ENCODE data around the gene ADAMTS18.

ADAMTS18 gene

GRCh38 chr16:77437859-77438258, 3.0 kb upstream of the ADAMTS18 start:
- DNase-seq (ENCODE audit: low spot score), result peak; percentile 40

DNA sequence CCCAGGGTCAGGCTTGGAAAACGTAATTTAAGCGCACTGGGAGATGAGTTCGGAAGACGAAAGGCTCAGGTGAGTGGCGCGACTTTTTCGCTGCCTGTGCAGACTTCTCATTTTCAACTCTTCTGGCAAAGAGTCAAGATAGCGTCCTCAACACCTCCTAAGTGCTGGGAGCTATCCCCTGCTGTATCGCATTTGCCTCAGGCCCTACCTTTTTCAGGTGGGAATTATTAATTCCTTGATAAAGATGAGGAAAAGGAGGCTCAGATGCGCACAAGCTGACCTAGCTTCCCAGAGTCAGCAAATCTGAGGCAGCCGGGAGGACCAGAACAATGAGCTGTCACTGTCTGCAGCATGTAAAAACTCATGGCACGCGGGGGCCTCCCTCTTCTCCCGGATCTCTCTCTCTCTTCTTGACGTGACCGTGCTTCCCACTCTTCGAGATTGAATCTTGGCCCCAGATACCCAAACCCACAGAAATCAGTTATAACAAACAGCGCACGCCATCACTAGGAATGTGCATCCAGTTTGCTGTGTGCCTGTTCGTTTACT, 512 bp upstream of the ADAMTS18 start:
- no peak for DNase-seq (ENCODE audit: low spot score)

GRCh38 chr16:77434022-77434529, 758 bp downstream of the ADAMTS18 start:
- DNase-seq (ENCODE audit: low spot score), result no peak

DNA sequence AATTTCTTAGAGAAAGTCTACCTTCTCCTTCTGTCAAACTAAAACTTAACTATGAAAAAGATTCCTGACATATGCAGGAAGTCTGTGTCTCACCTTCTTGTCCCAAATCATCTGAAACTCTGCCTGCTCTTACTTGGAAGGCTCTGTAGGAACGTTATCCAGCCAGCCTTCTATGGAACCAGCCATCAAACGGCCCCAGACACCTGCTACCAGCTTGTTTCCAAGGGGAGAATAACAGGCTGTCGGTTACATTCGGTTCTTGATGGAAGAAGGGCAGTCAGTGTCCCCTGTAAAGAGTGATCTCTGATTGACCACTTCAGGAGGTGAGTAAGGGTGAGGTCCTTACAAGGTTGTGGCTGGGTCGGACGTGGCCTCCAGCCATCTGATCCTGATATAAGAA, 1.7 kb downstream of the ADAMTS18 start:
- DNase-seq (ENCODE audit: low spot score), result no peak

DNA sequence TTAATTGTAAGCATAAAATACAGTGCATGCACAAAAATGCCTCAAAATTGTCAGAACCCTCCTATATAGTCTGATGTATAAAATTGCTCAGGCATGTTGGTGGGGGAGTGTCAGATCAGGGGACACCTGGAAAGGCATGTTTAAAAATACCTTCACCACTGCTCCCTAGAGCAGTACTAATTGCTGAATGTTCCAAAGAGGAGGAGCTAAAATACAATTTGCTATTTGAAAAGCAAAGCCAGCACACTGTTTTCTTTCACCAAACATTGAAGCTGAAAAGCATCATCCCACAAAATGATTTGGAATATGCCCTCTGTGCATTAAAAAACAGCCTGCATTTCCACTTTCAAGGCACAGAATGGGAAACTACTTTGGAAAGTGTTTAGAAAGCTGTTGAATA, 2.6 kb downstream of the ADAMTS18 start:
- DNase-seq (ENCODE audit: low spot score), result no peak

DNA sequence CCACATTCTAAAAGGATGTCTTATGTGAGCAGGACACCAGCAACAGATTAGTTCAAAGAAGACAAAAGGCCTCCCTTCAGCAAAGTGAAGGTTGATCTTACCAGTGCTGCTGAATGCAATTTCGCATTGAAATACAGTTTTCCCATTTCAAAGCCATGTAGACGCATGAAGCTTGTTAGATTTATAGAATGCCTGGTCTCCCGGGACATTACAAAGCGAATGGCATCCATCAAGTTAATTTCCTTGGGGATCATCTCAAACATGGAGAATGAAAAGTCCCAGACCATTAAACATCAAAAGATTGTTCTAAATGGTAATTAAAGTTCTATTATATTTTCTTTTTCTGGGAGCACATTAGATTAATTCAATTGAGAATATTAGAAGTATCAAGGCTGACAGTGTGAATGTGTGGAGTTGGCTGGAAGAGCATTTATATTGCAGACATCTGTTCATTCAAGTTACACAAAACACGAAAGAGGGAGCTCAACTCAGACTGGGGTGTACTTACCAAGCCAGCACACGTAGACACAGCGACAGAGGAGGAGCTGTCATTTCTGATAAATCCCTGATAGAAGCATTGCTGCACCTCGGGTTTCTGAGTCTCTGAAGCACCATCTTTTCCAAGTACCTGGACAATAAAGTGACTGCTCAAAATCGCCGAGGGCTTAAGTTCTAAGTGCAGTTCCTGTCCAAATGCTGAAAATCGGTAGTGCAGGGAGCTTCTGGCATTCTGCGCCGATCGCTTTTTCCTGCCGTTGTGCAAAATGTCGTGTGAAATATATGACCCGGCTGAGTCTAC, 3.8 kb downstream of the ADAMTS18 start:
- peak; percentile 9 for DNase-seq (ENCODE audit: low spot score)

DNA sequence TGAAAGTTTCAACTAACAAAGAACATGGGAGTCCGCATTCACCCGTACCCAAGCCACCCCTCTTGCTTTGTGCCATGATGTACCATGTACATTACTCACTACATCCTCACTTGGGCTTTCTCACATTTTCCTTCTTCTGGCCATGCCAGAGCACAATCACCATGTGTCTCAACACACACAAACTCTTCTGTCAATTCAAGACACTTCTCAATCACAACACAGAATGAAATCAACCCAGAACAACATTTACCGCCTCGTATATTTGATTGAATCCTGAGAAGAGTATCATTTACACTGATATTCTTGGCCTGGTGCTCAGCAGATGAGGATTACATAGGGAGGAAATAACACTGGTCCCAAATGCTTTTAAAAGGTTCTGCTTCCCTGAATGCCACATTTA, 4.5 kb downstream of the ADAMTS18 start:
- no peak for DNase-seq (ENCODE audit: low spot score)

GRCh38 chr16:77424871-77425604, 9.8 kb downstream of the ADAMTS18 start:
- DNase-seq (ENCODE audit: low spot score), result no peak

DNA sequence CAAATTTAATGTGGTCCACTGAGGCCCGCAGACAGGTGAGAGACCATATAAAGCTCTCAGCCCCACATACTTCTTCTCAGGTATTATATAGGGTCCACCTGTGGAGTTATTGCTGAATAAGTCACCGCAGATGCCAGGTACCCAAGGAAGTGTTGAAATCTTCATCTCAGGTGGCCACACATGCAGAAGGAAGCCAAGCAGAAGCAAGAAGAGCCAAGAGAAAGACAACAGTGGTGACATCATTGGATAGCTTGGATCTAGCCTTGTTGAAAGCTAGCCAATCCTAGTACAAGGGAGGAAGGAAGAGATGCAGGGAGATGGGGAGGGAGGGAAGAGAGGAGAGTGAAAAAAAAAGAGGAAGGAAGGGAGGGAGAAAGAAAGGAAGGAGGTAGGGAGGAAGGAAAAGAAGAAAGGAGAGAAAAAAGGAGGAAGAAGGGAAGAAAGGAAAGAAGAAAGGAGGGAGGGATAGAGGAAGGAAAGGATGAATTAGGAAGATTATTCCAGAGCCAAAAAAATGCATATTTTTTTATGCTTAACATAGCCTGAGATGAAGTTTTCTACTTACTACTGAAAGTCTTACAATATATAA, 12.5 kb downstream of the ADAMTS18 start:
- no peak for DNase-seq (ENCODE audit: low spot score)

DNA sequence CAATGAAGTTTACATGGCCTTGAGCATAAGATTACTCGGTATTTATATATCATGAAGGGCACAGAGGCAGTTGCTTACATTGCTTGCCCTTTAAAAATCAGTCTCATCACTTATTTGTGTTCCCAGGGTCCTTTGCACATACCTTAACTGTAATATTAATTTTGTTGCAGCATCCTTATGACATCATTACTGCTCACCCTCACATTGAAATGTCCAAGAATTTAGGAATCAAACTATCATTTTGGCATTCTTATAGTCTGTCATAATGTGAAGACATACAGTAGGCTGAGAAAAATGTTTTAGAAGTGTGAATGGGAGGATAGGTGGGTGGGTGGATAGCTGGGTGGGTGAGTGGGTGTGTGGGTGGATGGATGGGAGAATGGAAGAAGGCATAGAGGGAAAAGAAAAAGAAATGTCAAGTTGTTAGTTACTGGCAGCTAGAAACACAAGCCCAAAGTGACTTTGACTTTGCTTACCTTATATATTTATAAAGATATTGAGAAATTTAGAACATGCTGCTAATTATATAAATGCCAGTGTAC, 17.8 kb downstream of the ADAMTS18 start:
- DNase-seq (ENCODE audit: low spot score), result no peak

DNA sequence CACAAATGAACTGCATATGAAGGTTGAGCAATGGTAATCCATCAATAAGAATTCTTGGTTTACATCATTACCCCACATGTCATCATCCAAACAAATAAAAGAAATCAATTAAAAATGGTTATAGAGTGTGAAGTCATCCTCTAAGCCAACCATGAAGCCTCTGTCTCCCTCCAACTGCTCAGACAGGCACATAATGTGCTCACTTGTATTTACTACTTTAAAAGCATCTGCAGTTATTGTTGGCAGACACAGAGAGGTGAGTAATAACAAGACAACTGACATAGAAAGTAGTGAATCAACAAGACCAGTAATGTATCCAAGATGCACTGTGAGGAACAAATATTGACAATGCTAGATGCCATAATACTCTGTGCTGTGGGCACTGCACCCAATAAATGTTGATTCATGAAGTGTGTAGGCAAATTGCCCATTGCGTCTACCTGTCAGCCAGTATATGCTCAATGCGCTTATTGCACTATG, 20.0 kb downstream of the ADAMTS18 start:
- DNase-seq (ENCODE audit: low spot score), result no peak

- DNase-seq (ENCODE audit: low spot score), result no peak
These were observed 24.4 kb downstream of the ADAMTS18 start for GRCh38 chr16:77410449-77410848.

- DNase-seq (ENCODE audit: low spot score), result no peak
These were observed 25.5 kb downstream of the ADAMTS18 start for GRCh38 chr16:77409311-77409710.

GRCh38 chr16:77408607-77409006, 26.2 kb downstream of the ADAMTS18 start:
- no peak for DNase-seq (ENCODE audit: low spot score)

DNA sequence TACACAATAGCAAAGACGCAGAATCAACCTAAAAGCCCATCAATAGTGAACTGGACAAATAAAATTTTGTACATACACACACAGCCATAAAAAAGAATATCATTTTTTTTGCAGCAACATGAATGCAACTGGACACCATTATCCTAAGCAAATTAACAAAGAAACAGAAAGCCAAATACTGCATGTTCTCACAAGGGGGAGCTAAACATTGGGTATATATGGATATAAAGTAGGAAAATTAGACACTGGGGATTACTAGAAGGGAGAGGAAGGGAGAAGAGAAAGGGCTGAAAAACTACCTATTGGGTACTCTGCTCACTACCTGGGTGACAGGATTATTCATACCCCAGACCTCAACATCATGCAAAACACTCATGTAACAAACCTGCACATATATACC, 28.2 kb downstream of the ADAMTS18 start:
- DNase-seq (ENCODE audit: low spot score), result no peak

- no peak for DNase-seq (ENCODE audit: low spot score)
These were observed 30.1 kb downstream of the ADAMTS18 start for GRCh38 chr16:77404775-77405174.

- no peak for DNase-seq (ENCODE audit: low spot score)
These were observed 31.1 kb downstream of the ADAMTS18 start for GRCh38 chr16:77403732-77404131.

DNA sequence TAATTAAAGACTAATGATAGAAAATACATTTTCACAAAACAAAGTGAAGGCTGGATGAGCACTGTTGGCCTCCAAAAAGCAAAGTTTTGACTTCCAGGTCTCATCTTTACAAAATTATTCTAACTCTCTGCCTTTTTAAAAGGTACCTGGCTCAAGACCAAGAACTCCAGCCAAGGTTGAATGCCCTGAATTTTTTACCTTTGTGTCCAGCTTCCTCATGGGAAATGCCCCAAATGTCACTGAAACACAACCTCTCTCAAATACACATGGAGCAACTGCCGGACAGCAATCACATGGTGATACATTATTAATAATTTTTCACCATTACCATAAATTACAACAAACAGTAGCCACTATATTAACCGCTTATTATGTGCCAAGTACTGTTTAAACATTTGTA, 32.2 kb downstream of the ADAMTS18 start:
- no peak for DNase-seq (ENCODE audit: low spot score)

DNA sequence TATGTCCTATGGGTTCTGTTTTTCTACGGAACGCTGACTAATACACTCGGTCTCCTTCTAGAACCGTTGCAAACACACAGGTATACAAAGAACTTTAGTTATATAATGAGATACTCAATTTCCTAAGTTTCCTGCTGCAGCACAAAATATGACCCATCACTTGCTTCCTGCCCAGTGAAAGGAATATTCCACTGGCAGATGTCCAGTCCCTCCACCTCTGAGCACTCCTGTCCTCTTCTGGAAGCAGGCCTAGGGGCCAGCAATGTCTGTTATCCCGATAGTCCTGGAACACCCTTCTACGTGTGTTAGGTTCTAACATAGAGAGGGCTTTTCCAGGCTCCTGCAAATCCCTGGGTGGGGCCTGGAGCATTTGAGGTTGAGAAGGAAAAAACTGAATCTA, 32.7 kb downstream of the ADAMTS18 start:
- DNase-seq (ENCODE audit: low spot score), result no peak

DNA sequence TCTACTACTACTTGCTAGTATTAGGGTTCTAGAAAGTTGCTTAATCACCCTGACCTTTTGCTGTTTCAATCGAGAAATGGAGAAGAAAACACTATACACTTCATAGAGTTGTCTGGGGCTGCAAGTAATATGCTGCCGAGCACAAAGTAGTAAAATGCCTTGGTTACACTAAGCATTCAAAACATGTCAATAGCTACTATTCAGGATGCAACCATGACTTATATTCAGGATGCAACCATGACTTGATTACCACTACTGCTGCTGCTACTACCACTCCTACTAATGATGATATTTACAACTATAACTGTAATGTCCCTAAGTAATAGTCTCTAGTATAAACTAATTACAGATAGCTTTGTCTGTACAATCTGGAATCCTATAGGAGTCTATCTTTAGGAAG, 35.3 kb downstream of the ADAMTS18 start:
- no peak for DNase-seq (ENCODE audit: low spot score)

DNA sequence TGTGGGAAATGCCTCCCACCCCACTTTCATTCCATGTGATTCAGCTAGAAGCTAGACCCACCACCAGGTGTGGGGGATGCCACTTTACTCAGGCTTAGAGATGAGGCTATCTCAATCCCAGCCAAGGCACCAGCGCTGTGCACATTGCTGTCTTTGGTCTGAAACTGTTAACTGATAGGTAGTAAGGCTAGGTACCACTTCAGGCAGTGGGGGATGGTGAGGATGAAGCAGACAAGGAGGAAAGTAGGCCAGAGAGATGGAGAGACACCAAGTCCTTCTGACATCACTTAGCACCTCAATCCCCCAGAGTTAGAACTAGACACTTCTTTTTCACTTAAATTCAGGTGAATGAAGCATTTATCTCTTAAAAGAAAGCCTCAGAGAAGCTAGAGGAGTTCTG, 35.8 kb downstream of the ADAMTS18 start:
- DNase-seq (ENCODE audit: low spot score), result no peak

GRCh38 chr16:77398495-77398894, 36.3 kb downstream of the ADAMTS18 start:
- DNase-seq (ENCODE audit: low spot score), result no peak
